ENCODE measurements around the gene ITLN1. TPM values are rescaled to one million over a fixed set of nuclear protein-coding genes. Genes with fewer than 3 reads are reported as not detected.

ITLN1 gene
- total RNA-seq, 4 donors from 2014 or later: 105 to 7,953 (median 2,405) TPM

DNA sequence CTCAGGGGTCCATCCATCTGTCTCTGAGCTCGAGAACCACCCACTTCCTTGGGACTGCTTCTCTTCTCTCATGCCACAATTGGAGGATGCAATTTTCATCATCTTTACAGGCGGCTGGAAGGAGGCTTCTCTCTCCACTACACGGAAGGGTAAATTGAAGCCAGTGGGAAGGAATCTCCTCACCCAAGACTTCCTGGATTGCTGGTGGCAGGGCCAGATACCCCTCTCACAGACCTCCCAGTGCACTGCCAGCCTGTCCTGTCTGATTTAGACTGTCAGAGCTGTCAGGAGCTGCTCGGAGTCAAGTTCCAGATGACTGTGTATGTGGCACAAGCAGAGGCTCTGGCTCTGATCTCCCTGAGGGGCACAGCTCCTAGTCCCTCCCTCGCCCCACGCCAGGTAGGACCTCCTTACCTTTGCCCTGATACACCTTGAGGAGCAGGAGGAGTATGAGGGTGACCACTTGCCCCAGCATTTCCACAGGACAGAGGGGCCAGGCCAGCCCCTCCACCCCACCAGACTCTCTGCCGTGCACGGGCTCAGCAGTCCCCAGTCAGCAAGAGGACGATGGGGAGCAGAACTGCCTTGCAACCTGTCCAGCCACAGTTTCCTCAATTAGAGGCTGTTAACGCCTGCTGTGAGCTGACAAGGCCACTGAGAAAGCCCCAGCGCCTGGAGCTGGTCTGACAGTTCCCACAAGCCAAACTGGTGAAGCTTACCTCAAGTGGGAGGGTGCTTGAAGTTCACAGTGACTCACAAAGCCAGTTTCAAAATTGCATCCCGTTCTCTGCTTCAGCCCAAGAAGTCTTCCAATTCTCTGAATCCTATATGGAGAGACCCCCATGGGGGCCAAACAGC lies 22.5 kb downstream of the ITLN1 start, which contains the start of gene CD244:
Gene CD244, minus strand, starts transcription at position 685 of the 858 bp plus-strand sequence. Its CDS starts 210 bp downstream, at position 475.
- TF ChIP-seq, protein P1, sequence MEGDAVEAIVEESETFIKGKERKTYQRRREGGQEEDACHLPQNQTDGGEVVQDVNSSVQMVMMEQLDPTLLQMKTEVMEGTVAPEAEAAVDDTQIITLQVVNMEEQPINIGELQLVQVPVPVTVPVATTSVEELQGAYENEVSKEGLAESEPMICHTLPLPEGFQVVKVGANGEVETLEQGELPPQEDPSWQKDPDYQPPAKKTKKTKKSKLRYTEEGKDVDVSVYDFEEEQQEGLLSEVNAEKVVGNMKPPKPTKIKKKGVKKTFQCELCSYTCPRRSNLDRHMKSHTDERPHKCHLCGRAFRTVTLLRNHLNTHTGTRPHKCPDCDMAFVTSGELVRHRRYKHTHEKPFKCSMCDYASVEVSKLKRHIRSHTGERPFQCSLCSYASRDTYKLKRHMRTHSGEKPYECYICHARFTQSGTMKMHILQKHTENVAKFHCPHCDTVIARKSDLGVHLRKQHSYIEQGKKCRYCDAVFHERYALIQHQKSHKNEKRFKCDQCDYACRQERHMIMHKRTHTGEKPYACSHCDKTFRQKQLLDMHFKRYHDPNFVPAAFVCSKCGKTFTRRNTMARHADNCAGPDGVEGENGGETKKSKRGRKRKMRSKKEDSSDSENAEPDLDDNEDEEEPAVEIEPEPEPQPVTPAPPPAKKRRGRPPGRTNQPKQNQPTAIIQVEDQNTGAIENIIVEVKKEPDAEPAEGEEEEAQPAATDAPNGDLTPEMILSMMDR (IDR thresholded peaks at IDR 0.05): no peak
- peak; percentile 49 for ATAC-seq (ENCODE audit: low FRiP score)
- no peak for DNase-seq (ENCODE audit: low spot score)

DNA sequence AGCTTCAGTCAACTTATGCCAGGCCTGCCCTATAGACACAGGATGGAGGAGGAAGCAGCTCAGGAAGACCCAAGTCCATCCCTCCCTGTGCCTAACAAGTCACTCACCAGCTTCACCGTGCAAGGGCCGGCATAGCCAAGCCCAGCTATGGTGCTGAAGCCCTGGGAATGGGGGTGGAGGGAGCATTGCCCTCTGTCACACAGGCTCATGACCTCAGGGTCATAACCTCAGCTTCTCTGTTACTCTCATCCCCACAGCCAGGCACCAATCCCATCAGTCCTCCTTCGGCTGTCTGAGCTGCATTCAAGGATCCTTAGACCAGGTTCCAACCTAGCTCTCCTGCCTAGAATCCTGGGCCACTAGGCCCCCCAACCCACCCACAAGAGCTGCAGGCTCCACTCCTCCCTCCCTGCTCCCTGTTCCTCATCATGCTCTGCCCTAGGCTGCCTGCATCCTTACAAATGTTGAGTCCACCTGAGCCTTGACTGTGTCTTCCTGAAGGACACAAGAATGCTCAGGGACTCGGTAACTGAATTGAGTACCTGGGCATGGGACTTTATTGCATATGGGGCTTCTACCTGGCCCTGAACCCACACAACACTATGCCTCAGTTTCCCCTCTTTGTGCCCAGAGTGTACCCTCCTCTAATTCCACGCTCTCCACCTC lies 24.0 kb downstream of the ITLN1 start:
- ATAC-seq (ENCODE audit: low FRiP score): peak; percentile 20
- TF ChIP-seq, protein P1 (IDR thresholded peaks at IDR 0.05): no peak
- no peak for DNase-seq (ENCODE audit: low spot score)

DNA sequence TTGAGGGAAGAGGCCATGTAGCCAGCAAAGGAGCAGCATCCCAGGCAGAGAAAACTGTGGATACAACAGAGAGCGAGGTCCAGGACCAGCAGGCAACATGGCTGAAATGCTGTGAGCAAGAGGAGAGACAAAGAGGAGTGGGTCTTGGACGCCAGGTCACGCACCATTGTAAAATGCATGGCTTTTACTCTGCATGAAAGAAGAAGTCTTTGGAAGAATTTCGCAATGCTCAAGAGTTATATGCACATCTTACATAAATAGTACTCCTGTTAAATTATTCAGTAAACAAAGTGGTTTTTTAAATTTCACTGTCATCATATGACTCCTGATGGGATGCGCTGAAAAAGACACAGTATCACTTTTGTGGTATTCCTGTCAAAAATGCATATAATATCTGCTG lies 25.8 kb downstream of the ITLN1 start:
- no peak for ATAC-seq (ENCODE audit: low FRiP score)
- TF ChIP-seq, protein P1 (IDR thresholded peaks at IDR 0.05): no peak
- DNase-seq (ENCODE audit: low spot score): no peak

DNA sequence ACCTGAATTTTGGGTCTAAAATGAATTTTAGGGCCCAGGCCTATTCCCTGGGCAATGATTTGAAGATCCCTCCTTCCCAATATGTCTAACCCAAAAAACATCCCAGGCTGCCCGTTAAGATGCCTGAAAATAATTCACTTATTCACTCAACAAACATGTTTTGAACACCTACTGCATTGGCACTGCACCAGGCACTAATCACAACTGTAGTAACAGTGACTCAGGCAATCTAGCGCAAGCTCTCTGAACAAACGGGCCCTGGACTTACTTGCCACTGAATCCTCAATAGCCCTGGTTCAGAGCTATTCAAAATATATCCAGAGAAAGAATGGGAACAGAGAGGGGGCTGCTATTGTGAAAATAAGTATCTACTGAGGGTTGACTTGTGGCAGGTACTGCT lies 26.5 kb downstream of the ITLN1 start:
- ATAC-seq (ENCODE audit: low FRiP score): no peak
- no peak for DNase-seq (ENCODE audit: low spot score)
- TF ChIP-seq, protein P1 (IDR thresholded peaks at IDR 0.05): no peak

DNA sequence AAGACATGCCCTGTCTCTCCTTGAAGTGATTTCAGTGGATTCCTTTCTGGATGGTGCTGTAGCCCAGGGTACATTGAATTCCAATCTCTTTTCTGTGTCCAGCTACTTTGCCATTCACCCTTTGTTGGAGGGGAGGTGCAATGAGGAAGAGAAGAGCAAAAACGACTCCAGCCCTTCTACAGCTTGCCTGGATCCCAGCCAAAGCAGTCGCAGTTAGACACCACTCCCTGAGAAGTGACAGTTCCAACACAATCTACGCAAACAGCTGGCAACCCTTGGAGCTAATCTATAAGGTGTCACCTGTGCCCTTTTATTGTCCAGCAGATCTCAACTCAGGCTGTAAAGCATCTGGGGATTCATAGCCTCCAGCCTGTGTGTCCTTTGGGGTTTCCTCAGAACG lies 26.9 kb downstream of the ITLN1 start:
- DNase-seq (ENCODE audit: low spot score) (no peak), ATAC-seq (ENCODE audit: low FRiP score) (no peak)
- TF ChIP-seq, protein P1 (IDR thresholded peaks at IDR 0.05): no peak

DNA sequence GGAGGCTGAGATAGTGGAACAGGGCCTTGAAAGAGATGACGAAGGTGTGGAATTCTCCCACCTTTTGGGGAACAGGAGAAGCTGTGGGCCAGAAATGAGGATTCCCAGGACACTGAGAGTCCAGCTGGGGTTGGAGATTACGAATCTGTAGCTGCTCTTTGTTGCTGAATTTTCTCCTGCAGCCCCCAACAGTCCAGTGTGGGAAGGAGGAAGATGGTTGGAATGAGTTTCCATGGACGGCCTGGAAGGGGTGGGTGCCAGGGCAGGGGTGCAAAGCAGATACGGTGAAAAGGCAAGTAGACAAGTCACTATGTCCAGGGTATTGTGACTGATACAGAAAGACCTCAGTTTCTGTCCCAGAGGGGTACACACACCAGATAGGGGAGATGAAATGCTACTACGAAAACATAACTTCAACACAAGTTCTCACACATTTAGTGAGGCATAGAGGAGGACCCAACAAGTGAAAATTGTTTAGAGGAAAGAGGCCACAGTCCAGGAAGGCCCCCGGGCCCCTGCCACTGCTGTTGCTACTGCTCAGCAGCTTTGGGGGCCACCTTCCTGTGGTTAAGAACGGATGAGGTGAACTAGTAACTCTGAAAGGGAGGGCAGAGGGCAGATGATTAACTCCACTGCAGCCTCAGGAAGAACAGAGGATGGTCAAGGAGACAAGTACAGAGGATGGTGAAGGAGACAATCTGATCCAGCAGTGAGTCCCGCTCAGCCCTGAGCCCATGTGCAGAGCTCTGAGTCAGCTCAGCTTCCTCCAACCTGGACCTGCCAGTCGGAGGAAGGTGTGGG lies 29.6 kb downstream of the ITLN1 start:
- ATAC-seq (ENCODE audit: low FRiP score): no peak
- TF ChIP-seq, protein P1 (IDR thresholded peaks at IDR 0.05): no peak
- DNase-seq (ENCODE audit: low spot score): no peak

Data from omental fat pad (tissue), 4 donors.